Hematopoietic multipotent progenitor cell treated with erythropoietin and hydrocortisone succinate and interleukin-3 and kit ligand, for 6 days (in vitro differentiated cells): Measurements from ENCODE around the gene PLEKHA1.
A peak's percentile ranks its signal among the peaks of the same experiment; 100 is the strongest.

ENCODE experiments used
- DNase-seq: peaks from one replicate; pipeline ENCODE4 v3.0.0-alpha.2; 2015

The PLEKHA1 gene

DNA sequence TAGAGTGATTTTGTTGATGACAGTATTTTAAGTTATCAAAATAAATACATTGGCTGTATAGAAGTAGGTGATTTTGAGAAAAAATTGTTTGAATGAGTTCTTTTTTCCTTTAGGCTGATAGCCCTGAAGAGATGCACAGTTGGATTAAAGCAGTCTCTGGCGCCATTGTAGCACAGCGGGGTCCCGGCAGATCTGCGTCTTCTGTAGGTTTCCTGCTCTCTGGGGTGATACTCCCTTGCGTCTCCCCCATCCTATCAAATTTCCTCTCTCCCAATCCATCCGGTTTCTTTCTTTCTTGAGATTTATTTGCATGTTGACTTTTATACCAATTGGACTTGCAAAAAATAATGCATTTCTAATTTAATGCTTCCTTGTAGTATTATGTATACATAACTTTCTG, 52.3 kb downstream of the PLEKHA1 start:
- DNase-seq, result no peak

DNA sequence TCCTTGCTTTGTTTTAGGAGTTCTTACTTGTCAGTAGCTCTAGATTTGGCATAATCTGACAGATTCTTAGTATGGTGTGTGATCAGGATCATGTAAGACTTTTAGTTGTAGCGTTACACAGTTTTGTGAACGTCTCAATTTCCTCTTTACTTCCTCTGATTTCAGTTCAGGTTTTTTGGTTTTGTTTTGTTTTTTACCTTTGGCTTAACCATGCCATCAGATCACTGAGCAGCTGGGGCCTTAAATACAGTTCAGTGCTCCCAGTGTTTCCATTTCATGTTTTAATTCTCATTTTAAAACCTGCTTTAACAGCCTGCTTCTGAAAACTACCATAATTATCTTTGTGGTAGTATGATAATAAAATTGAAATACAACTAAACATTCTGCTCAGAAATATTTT, 52.8 kb downstream of the PLEKHA1 start:
- no peak for DNase-seq

DNA sequence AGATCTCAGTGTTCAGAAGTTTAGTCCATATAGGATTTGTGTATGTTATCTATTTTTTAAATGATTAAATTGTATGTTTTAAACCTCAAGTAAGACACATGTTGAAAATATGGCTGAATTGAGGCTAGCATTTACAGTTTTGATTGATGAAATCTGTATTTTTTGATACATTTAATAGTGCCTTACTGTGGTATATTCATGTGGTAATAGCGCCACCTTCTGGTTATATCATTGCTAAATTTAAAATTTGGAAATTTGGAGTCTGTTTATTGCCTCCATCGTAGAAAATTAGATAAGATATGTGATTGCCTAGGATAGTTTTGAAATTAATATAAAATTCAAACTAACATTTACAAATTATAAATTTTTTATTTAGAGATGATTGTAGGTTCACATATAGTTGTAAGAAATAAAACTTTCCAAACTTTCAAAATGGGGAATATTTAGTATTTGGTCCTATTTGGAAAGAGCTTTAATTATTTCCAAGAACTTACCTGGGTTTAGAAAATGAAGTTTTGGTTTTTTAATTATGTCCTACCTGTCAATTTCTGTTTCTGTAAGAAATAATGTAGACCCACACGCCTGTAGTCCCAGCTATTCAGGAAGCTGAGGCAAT, 60.8 kb downstream of the PLEKHA1 start:
- peak; percentile 88 for DNase-seq

DNA sequence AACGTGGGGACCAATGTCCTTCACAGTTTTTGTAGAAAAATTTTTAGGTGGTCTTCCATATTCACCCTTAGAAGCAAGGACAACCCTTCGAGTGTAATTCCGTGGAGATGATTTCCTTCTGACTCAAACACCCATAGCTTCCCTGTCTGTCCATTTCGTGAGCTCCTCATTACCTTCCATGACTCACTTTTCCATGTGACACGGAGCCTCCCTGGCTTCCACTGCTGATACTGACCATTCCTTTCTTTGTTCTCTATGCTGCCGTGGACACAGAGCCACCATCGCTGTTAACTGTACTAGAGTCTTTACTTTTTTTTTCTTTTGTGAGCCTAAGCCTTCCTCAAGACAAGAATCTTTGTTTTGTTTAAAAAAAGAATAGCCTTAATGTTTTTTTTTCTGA, 67.5 kb downstream of the PLEKHA1 start:
- DNase-seq, result no peak

DNA sequence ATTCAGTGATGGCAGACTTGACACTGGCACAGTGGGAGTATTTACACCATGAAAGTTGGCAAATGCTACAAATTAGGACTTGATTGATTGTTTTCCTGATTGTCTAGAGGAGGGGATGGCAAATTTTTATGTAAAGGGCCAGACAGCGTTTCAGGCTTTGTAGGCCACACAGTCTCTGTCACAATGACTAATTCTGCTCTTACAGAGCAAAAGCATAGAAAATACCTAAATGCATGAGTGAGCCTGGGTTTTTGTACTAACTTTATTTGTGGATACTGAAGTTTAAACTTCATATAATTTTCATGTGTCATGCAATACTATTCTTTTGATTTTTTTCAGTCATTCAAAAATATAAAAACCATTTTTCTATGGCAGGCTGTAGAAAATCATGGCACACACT, 71.0 kb downstream of the PLEKHA1 start:
- DNase-seq, result no peak

DNA sequence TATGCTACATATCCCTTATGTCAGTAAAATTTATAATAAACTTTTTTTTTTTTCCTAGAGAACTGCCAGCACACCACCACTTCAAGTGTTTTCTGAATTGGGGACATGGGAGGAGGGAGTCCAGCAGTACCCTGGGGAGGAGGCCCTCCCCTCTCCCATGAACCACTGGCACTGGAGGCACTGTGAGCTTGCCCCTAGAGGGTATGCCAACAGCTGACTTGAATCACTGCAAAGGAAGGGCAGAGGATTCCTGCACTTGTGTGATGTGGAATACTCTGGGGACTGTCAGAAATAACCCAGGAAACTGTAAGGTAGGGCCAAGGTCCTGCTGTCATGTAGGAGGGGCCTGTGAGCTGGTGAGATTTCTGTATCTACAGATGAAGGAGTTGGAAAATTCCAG, 71.4 kb downstream of the PLEKHA1 start:
- DNase-seq, result no peak

DNA sequence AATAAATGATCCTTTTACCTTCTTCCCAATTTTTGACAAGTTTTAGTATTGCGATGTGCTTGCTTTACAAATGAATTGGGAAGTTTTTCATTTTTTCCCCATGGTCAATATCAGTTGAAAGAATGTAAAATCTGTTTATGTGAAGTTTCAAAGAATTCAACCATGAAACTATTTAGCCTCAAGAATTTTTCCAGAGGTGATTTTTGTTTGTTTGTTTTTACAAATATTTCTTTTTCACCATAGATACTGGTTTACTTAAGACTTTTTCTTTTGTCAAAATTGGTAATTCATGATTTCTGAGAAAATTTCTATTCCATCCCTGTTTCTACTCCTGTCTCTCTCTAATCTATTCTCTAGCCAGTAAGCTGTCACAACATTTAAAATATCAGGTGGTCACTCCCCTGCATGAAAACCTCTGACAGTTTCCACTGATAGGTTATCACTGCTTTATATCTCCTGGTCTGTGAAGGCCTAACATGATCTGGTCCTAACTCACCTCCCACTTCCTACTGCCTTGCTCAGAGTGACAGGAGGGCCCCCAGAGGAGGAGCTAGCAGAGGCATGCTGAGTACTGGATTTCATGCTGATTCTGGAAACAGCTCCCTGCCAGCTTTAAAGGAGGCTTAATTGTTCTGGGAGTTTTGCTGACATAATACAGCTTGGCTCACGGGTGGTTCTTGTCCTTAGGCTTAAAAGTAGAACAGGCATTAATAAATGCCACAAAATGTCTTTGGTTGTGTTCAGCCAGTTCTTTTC, 72.3 kb downstream of the PLEKHA1 start:
- no peak for DNase-seq

DNA sequence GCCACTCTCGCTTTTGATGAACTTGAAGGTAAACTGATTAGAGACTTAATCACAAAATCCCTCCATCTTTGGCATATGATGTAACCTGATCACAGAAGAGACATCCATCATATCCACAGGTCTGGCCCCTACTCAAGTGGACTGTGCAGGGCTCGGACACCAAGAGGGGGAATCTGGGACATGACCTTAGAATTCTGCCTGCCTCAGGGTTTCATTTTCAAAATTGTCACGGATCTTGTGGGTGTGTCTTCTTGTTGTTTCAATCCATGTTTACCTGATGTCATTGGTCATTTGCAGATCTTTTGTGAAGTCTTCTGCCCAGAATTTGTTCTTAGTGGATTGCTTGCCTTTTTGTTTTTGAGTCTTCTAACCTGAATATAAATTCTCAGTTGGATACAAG, 74.1 kb downstream of the PLEKHA1 start:
- no peak for DNase-seq

DNA sequence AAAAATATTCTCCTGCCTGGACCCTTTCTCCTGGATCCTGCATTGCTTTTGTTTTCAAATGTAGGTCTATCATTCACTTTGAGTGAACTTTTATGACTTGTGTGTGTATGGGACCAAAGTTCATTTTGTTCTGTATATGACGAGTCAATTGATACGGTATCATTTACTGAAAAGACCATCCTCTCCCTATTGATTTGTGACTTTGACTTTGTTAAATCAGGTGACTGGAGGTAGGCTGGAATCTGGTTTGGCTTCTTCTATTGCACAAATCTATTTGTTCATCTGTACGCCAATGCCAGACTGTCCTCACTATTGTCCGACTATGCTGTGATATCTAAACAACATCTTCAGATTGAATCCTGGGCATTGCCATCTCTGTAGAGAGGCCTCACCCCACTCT, 74.6 kb downstream of the PLEKHA1 start:
- no peak for DNase-seq

DNA sequence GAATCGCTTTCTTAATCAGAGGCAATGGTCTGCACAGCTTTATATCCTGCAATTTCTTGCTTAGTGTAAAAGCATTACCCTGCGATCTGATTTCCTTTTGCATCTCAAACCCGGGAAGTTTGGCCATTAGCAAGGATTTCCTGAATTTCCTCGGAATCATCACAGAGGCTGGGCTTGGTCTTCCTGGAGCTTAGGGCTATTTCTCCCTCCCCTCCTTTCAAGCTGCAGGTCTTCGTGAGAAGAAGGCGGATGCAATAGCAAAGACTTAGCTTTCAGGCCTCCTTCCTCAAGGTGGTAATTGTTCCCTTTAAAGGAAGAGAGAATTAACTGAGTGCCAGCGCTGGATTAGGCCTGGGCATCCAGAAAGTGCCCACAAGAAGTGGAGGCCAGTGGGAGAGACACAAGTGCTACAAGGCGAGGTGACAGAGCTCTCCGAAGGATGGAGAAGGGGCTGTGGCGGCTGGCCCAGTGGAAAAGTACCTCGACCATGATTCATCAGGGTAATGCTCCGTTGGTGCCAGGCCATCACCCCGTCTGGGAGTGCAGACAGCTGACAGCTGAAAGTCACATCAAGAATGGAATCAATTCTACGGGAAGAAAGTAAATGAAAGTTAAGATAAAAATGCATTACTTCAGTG, 76.0 kb downstream of the PLEKHA1 start:
- no peak for DNase-seq

DNA sequence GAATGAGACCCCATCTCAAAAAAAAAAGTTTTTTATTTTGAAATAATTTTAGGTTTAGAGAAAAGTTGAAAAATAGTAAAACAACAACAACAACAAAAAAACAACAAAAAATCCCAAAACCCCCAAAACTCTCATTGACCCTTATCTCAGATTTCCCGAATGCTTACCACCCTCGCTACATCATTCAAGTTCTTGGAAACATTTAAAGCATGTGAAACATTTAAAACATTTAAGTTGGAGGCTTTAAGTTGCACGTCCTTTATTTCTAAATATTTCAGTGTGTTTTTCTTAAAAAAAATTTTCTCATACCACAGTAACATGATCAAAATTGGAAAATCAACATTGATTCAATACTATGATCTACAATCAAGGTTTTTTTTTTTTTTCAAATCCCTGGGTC, 79.6 kb downstream of the PLEKHA1 start:
- DNase-seq, result no peak

DNA sequence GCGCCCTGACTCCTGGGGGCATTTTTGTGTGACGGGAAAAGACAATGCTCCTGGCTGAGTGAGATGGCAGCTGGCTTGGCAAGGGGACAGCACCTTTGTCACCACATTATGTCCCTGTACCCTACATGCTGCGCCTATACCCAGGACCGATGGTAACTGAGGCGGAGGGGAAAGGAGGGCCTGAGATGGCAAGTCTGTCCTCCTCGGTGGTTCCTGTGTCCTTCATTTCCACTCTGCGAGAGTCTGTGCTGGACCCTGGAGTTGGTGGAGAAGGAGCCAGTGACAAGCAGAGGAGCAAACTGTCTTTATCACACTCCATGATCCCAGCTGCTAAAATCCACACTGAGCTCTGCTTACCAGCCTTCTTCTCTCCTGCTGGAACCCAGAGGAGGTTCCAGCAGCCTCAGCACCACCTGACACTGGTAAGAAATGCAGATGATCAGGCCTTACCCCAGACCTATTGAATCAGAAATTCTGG, 80.1 kb downstream of the PLEKHA1 start, which contains the start of gene ARMS2:
ARMS2 (plus strand) TSS at position 51 of the 478 bp plus-strand sequence; CDS start at position 126, 75 bp downstream.
- no peak for DNase-seq

DNA sequence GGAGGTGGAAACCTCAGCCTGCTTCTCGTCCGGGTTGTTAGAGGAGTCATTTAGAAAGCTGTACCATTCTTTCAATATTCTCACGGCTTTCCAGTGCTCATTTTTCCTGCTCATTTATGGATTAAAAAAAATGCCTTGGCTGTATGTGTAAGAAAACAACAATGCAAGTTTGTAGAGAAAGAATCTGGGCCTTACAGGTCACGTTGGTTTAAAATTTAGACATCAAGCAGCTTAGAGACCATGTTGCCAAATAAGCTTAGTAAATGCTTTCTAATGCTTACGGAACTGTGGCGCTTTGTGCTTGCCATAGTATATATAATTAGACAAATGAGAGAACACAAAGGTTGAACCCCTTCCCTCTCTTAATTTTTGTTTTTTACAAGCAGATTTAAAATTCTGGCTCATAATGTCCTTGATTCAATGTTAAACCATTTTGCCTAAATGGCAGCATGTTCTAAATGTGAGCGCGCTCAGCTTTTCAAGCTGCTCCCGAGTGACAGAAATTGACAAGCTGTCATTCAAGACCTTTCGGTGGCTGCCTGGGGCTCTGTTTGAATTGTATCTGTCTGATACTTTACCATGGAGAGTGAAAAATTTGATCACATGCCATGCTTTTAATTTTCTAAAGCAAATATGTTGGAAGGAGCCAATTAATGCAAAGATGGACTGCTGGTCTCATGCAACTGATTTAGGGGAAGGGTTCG, 81.0 kb downstream of the PLEKHA1 start:
- no peak for DNase-seq

DNA sequence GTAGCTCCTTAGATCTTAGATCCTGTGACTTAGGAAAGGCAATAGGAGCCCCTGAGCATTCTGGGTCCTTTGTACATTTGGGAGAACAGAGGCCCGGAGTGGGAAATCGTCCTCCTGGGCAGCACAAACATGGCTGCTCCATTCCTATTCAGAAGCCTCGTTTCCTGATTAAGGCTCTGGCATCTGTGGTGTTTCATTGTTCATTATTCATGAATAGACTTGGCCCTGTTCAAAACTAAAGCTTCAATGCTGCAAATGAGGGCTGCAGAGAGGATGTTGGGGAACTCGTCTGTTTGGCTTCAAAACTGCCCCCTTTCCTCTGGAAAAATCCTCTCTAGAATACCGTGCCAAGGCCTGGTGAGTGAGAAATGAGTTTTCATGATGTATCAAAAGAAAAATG, 83.4 kb downstream of the PLEKHA1 start:
- DNase-seq, result no peak

DNA sequence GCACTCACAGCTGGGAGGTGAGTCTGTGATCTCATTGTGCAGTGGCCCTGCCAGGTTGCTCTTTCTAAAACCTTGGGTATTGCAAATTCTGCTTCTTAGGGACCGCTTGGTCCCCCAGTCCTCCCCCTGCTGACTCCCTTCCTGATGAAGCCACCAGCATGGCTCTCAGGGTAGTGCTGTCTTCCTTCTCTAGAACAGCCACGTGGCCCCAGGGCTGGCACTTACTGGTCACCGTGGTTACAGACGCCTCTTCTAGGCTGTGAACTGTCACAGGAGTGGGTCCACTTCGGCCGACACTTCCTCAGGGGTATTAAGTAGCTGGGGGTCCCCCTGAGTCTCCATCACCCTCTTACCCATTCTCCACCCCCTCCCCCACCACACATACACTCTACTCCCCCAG, 84.2 kb downstream of the PLEKHA1 start:
- no peak for DNase-seq

DNA sequence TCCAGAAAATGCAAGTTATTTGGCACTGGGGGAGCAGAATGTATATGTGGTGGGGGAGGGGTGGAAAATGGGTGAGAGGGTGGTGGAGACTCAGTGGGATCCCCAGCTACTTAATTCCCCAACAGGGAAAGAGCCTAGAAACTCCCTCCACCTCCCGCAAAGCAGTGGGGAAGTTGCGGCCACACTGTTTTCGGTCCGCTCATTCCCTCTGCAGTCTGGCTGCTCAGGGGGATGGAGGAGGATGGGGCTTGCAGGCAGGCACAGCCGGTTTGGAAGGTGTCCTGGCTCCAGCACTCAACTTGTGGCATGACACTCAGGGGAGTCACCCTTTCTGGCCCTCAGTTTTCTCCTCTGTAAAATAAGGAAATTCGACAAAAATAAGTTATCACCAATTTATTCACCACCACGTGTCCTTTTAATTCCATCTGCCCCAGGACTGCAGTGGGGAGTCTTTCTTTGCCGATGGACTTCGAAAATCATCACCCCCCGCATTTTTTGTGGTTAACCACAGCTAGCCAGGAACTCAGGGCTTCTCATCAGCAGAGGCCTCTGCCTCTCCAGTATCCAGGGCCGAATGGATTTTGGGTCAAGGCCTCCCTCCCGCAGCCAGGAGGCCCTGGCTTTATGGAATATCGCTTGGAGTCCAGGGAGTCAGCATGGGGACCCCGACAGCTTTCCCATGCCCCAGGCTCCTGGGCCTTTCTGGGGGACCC, 85.2 kb downstream of the PLEKHA1 start:
- no peak for DNase-seq

DNA sequence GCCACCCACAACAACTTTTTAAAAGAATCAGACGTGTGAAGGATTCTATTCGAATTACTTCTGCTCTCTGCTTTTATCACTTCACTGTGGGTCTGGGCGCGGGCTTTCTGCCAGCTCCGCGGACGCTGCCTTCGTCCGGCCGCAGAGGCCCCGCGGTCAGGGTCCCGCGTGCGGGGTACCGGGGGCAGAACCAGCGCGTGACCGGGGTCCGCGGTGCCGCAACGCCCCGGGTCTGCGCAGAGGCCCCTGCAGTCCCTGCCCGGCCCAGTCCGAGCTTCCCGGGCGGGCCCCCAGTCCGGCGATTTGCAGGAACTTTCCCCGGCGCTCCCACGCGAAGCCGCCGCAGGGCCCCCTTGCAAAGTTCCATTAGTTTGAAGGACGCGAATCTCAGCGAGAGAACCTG, 86.4 kb downstream of the PLEKHA1 start:
- no peak for DNase-seq

DNA sequence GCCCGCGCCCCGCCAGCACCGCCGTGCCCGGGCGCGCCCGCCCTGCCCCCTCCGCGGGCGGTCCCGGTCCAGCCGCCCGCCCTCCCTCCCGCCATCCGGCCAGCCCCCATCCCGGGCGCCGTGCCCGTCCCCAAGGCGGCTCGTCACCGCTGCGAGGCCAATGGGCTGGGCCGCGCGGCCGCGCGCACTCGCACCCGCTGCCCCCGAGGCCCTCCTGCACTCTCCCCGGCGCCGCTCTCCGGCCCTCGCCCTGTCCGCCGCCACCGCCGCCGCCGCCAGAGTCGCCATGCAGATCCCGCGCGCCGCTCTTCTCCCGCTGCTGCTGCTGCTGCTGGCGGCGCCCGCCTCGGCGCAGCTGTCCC, 86.8 kb downstream of the PLEKHA1 start, which contains the start of gene HTRA1:
HTRA1 (plus strand) TSS at position 187 of the 362 bp plus-strand sequence; CDS start at position 287, 100 bp downstream.
- DNase-seq, result no peak

DNA sequence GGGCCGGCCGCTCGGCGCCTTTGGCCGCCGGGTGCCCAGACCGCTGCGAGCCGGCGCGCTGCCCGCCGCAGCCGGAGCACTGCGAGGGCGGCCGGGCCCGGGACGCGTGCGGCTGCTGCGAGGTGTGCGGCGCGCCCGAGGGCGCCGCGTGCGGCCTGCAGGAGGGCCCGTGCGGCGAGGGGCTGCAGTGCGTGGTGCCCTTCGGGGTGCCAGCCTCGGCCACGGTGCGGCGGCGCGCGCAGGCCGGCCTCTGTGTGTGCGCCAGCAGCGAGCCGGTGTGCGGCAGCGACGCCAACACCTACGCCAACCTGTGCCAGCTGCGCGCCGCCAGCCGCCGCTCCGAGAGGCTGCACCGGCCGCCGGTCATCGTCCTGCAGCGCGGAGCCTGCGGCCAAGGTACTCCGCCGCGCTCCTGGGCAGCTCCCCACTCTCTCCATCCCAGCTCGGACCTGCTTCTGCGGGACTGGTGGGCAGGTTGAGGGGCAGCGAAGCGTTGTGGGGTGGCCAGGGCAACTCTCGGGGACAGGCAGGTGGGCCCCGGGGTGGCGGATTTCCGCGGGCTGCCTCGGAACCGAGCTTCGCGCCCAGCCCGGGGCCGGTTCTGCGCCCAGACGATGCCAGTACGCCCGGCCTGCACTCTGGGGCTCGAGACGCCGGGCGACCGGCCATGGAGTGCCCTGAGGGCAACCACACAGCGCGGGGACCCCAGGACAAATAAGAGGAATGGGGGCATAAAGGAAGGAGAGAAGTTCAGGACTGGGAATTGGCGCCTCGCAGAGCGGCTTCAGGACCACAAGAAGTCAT, 87.4 kb downstream of the PLEKHA1 start:
- DNase-seq, result no peak

DNA sequence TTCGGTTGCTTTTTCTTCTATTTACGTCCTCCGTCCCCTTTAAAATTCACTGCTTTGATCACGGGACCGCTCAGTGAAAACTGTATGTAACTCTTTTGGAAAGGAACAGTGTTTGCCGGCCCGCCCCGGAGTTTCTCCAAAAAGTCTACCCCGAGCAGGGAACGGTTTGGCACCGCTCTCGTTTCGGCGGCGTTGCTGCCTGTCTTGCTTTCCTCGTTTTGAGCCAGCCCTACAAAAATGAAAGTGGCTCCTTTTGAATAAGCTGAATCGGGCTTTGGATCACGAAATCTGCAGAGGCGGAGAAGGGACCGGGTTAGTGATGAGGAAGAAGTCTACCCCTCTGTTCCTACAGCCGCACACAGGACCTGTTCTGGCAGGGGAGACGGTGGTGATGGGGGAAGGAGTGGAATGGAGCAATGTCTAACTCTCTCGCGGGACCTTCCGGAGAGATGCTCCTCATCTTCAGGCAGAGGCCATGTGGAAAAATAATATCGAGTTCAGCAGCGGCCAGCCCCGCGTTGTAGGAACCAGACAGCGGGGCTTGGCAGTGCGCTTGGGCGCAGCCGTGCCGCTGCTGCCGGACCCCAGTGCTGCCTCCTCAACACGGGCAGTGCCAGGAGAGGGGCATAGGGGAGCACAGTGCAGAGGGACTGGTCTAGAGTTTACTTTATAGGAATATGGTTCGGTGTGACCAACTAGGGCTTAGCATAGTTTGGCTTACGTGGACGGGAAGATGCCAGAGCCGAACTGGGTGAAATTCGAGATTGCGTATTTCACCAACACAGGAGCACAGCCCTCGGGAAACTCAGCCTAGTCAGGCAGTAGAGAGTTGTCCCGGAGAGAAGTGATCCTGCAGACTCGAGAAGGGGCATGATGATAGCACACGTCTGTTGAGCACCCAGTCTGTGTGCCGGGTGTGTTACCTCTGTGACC, 88.3 kb downstream of the PLEKHA1 start:
- no peak for DNase-seq
